HCT116 (cell line): ENCODE data around the gene ZDHHC9. TPM values are rescaled to one million over a fixed set of nuclear protein-coding genes. Genes with fewer than 3 reads are reported as not detected.
"Not testable (repeated sequence)": the region's sequence is repeated elsewhere in the genome, so short reads cannot be mapped to it uniquely, and the experiment has no call there.

Experiments used
- ATAC-seq: fragments of 200-7000 bp; cut with Tn5 transposase; 2 replicates; pipeline ENCODE4 v1.9.1; 2020; ENCODE audit warnings: mild to moderate bottlenecking, moderate library complexity
- BruUV-seq: library from RNA; stranded (reverse); fragments of 400-500 nt; replicated peaks from 2 replicates; lab custom pipeline; 2021; lab: Mats Ljungman, UMichigan
- CTCF ChIA-PET: fragments of 300-600 bp; sonication (Branson Sonifier 250); formaldehyde crosslinking; loops from one replicate; lab custom pipeline; 2021; ENCODE audit warnings: antibody characterized with exemption; lab: Charles Lee
- POLR2A ChIA-PET: fragments of 300-600, 350-600 bp; sonication (Branson Sonifier 250); formaldehyde crosslinking; loops from one replicate; lab custom pipeline; 2021; ENCODE audit warnings: antibody characterized with exemption; lab: Charles Lee
- RAD21 ChIA-PET, 2 experiments: fragments of 300-600 bp; sonication (Branson Sonifier 250); formaldehyde crosslinking; loops; one replicate each; lab custom pipeline; 2023; ENCODE audit warnings: low total read pairs in 2 of 2; ENCODE audit not compliant: uncharacterized antibody in 2 of 2, unreplicated experiment in 2 of 2, low non-redundant PET in 1 of 2; lab: Charles Lee
- DNase-seq: peaks from one replicate; pipeline ENCODE4 v3.0.0-alpha.2; 2010; ENCODE audit warnings: low read depth, low spot score
- H2AFZ ChIP-seq: fragments of 200-600 bp; shearing (Covaris generic), sonication (generic); 2 replicates; pipeline ENCODE4 v1.6.1; 2017; ENCODE audit warnings: low read depth, mixed run types, mixed read lengths, antibody characterized with exemption, low read length; ENCODE audit not compliant: poor library complexity, severe bottlenecking
- H3K27ac ChIP-seq: 2 replicates; pipeline ENCODE4 v1.5.1; 2012; ENCODE audit warnings: low read depth, low read length
- H3K27me3 ChIP-seq: fragments of 200-600 bp; sonication (generic); 2 replicates; pipeline ENCODE4 v1.6.1; 2016; ENCODE audit warnings: mixed run types, low read length, mixed read lengths; ENCODE audit not compliant: insufficient read depth
- H3K36me3 ChIP-seq, 2 experiments: fragments of 200-500 bp in 1 of 2; fragments of 200-600 bp in 1 of 2; sonication (Bioruptor generic) in 1 of 2; sonication (generic) in 1 of 2; 2 replicates each; pipeline versions ENCODE4 v1.5.1 to v1.6.1; 2014 to 2016; ENCODE audit warnings: low read length in 2 of 2, inconsistent platforms in 1 of 2, mixed read lengths in 1 of 2, mixed run types in 1 of 2; ENCODE audit not compliant: insufficient read depth in 2 of 2, control insufficient read depth in 1 of 2
- H3K4me1 ChIP-seq, 2 experiments: fragments of 200-600 bp in 1 of 2; sonication (generic) in 1 of 2; 2 replicates each; pipeline versions ENCODE4 v1.5.1 to v1.6.1; 2012 to 2017; ENCODE audit warnings: low read length in 2 of 2, inconsistent platforms in 1 of 2, mild to moderate bottlenecking in 1 of 2, mixed read lengths in 1 of 2, mixed run types in 1 of 2, moderate library complexity in 1 of 2; ENCODE audit not compliant: insufficient read depth in 2 of 2, control insufficient read depth in 1 of 2
- H3K4me2 ChIP-seq: fragments of 200-600 bp; sonication (generic); 2 replicates; pipeline ENCODE4 v1.6.1; 2017; ENCODE audit warnings: mixed run types, low read length, mixed read lengths
- H3K4me3 ChIP-seq, 2 experiments: fragments of 200-600 bp in 1 of 2; sonication (generic) in 1 of 2; replicated peaks in 1 of 2; 2 replicates each; pipeline ENCODE4 v1.5.1; 2011 to 2016; ENCODE audit warnings: low read length in 2 of 2, control low read depth in 1 of 2, low read depth in 1 of 2, mild to moderate bottlenecking in 1 of 2, mixed read lengths in 1 of 2, mixed run types in 1 of 2
- H3K79me2 ChIP-seq: fragments of 200-600 bp; sonication (generic); 2 replicates; pipeline ENCODE4 v1.6.1; 2017; ENCODE audit warnings: mild to moderate bottlenecking, mixed run types, low read length, moderate library complexity, mixed read lengths; ENCODE audit not compliant: insufficient read depth
- H3K9ac ChIP-seq: fragments of 200-600 bp; sonication (generic); 2 replicates; pipeline ENCODE4 v1.6.1; 2016; ENCODE audit warnings: low read length, mixed read lengths
- H3K9me2 ChIP-seq: fragments of 200-600 bp; sonication (generic), shearing (Covaris generic); 2 replicates; pipeline ENCODE4 v1.6.1; 2017; ENCODE audit warnings: mixed run types, mild to moderate bottlenecking, moderate library complexity; ENCODE audit not compliant: insufficient read depth
- H3K9me3 ChIP-seq, 2 experiments: fragments of 200-500 bp in 1 of 2; fragments of 200-600 bp in 1 of 2; sonication (Bioruptor generic) in 1 of 2; sonication (generic) in 1 of 2; 2 replicates each; pipeline ENCODE4 v1.6.1; 2014 to 2017; ENCODE audit warnings: low read length in 2 of 2, mixed read lengths in 2 of 2, inconsistent platforms in 1 of 2, low read depth in 1 of 2, mild to moderate bottlenecking in 1 of 2, mixed run types in 1 of 2, moderate library complexity in 1 of 2; ENCODE audit not compliant: control insufficient read depth in 1 of 2, insufficient read depth in 1 of 2
- H4K20me1 ChIP-seq: fragments of 200-600 bp; sonication (generic), shearing (Covaris generic); 2 replicates; pipeline ENCODE4 v1.6.1; 2017; ENCODE audit warnings: mixed run types, mild to moderate bottlenecking, moderate library complexity; ENCODE audit not compliant: insufficient read depth
- EZH2phosphoT487 ChIP-seq: fragments of 200-600 bp; IDR thresholded peaks from 2 replicates; pipeline ENCODE4 v1.6.1; 2018; ENCODE audit warnings: antibody characterized with exemption, borderline replicate concordance
- intact Hi-C: fragments of 100-400 bp; cut with micrococcal nuclease; formaldehyde crosslinking; loops from 2 replicates; pipeline ENCODE4 v1.10.0; 2022
- total RNA-seq: library from RNA; stranded (reverse); gene quantifications from one replicate; pipeline ENCODE4 v1.2.1, GENCODE V29; 2021; ENCODE audit not compliant: unreplicated experiment

Gene ZDHHC9
- total RNA-seq, 1 experiment from 2014 or later: 18.9 TPM

GRCh38 chrX:129851825-129852224 is 8.1 kb upstream of the ZDHHC9 start:
- H2AFZ ChIP-seq, H3K27ac ChIP-seq, H3K27me3 ChIP-seq, H3K4me1 ChIP-seq, BruUV-seq, H3K4me3 ChIP-seq, H4K20me1 ChIP-seq, ATAC-seq, POLR2A ChIA-PET, intact Hi-C loops, RAD21 ChIA-PET, H3K9me2 ChIP-seq, H3K9ac ChIP-seq, H3K79me2 ChIP-seq, CTCF ChIA-PET, H3K9me3 ChIP-seq, DNase-seq, H3K4me2 ChIP-seq, H3K36me3 ChIP-seq: not testable (repeated sequence)

DNA sequence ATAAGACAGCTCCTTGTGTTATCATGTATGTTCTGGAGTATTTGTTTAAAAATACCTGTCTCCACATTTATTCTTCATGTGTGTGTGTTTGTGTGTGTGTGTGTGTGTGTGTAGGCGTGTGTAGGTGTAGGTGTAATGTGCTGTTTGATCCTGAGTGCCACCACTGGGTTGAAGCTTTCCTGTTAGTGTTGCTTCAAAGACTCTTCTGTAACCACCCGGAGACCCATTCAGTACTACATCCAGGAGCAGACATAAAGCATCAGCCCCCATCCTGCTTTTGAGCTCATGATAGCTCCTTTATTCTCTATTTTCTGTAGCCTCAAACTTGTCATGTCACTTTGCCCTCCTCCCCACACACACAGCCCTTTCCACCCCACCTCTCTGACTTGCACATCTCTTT is 3.0 kb upstream of the ZDHHC9 start:
- no peaks in the 10 kb centered on the region for H3K36me3 ChIP-seq
- DNase-seq: no peak
- H3K4me1 ChIP-seq: peaks cover 4 to 32% of the 10 kb centered on the region in 2 experiments; a peak in 2 of 4 replicates
- no peak overlapping the region for H2AFZ ChIP-seq
- peaks cover 6% of the 10 kb centered on the region; the same call in 1 of the 2 replicates for H3K79me2 ChIP-seq
- ChIA-PET CTCF (no interaction called here), RAD21 (no interaction called here), POLR2A (no interaction called here)
- H3K4me2 ChIP-seq: no peak overlapping the region
- no peak for TF ChIP-seq EZH2phosphoT487
- no peak overlapping the region for H3K9ac ChIP-seq
- H3K27me3 ChIP-seq: no peaks in the 10 kb centered on the region
- ATAC-seq: no peak
- BruUV-seq: no TSS peak
- H3K4me3 ChIP-seq: no peak overlapping the region
- no peaks in the 10 kb centered on the region for H4K20me1 ChIP-seq
- H3K9me2 ChIP-seq: no peaks in the 10 kb centered on the region
- no peak overlapping the region for H3K27ac ChIP-seq
- no peaks in the 10 kb centered on the region for H3K9me3 ChIP-seq
- intact Hi-C loops: no loop called here
